OCI-LY7 (cell line): ENCODE results near the gene CCDC178.

Source experiments
- EZH2phosphoT487 ChIP-seq: fragments of 200-600 bp; sonication (generic); IDR thresholded peaks from 2 replicates; pipeline ENCODE4 v1.6.1; 2018; ENCODE audit warnings: low read depth, borderline replicate concordance, mild to moderate bottlenecking, mixed run types, antibody characterized with exemption, low read length, moderate library complexity, mixed read lengths
- TF ChIP-seq, protein P1 (sequence below): fragments of 200-600 bp; sonication (generic); conservative IDR thresholded peaks from 2 replicates; pipeline ENCODE4 v1.5.1; 2014; ENCODE audit warnings: mild to moderate bottlenecking, antibody characterized with exemption, low read length, moderate library complexity, mixed read lengths

DNA sequence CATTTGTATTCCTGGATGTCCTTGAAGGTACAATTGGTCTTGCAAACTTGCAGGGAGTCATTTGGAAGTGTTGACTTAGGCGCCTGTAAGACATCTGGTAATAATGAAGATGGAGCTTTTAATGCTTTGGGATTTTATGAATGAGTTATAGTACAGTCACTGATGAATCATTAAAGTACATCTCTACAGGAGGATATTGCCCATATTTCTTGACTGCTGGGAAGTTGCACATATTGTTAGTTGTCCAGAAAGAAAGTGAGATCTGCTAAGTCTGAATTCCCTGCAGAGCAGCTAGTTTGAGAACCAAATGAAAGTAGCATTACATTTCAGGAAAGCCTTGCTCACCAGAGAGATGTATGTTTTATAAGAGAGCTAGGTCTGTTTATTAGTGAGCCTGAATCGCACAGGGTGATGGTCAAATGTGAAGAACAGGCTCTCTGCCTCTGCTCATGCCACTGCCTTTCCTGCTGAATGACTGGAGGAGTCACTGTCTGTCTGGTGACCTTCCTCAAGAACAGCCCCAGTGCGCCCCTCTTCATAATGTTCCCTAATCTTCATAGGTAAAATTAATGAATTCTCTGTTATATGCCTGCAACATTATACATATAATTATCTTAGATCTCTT lies 528.7 kb downstream of the CCDC178 start:
- TF ChIP-seq, protein P1, sequence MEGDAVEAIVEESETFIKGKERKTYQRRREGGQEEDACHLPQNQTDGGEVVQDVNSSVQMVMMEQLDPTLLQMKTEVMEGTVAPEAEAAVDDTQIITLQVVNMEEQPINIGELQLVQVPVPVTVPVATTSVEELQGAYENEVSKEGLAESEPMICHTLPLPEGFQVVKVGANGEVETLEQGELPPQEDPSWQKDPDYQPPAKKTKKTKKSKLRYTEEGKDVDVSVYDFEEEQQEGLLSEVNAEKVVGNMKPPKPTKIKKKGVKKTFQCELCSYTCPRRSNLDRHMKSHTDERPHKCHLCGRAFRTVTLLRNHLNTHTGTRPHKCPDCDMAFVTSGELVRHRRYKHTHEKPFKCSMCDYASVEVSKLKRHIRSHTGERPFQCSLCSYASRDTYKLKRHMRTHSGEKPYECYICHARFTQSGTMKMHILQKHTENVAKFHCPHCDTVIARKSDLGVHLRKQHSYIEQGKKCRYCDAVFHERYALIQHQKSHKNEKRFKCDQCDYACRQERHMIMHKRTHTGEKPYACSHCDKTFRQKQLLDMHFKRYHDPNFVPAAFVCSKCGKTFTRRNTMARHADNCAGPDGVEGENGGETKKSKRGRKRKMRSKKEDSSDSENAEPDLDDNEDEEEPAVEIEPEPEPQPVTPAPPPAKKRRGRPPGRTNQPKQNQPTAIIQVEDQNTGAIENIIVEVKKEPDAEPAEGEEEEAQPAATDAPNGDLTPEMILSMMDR = no peak
- no peak for TF ChIP-seq EZH2phosphoT487
